ENCODE results near the gene FIBP. TPM values are rescaled to one million over a fixed set of nuclear protein-coding genes. Genes with fewer than 3 reads are reported as not detected.

Gene FIBP
- total RNA-seq, 1 experiment from 2014 or later: 221 TPM

DNA sequence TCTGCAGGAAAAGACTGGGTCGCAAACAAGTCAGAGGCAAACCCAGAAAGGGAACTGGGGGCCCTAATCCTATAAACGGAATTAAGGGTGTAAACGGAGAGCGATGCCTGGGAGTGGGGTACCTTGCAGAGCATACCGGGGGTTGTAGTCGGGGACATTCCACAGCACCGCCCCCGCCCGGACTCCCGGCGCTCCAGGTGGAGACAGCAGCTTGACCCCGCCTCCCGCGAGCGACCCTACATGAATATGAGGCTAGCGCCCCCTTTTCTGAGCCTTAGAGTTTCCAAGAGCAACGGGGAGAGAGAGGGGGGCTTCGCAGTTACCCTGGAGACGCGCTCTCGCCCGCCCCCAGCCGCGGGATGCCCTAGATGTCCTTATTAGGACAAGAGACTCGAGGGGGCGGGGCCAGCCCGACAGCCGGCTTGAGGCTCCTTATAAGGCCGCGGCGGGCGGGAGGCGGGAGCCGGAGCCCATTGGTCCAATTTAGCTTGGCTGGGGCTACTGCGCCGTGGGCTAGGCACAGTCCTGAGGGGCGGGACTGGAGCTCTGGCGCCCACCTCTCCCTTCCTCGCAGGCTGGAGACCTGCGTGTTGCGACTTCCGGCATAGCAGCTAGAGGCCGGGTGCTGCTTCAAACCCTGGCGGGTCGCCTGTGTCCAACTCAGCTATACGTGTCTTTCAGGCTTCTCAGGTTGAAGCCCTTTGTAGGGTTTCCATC is 29.0 kb downstream of the FIBP start:
- no TSS peak for BruUV-seq (replicated peaks)
- Histone ChIP-seq H3K36me3 (ENCODE audit: low read depth, low read length) (peaks cover 31% of the 10 kb centered on the region), H3K4me1 (ENCODE audit: insufficient read depth, low read length) (peaks cover 41% of the 10 kb centered on the region)

GRCh38 chr11:65858681-65859087 is 29.6 kb downstream of the FIBP start:
- Histone ChIP-seq H3K9me2 (replicated peaks; ENCODE audit: low read length) (no peaks in the 10 kb centered on the region), H3K4me3 (ENCODE audit: low read length) (peak overlapping the region; percentile 79), H3F3A (ENCODE audit: low read length, unreplicated experiment) (peaks cover 11% of the 10 kb centered on the region), H3K36me3 (ENCODE audit: low read depth, low read length) (peaks cover 31% of the 10 kb centered on the region), H3K27me3 (ENCODE audit: low read length) (no peaks in the 10 kb centered on the region), H3K79me2 (ENCODE audit: low read length) (peaks cover 68% of the 10 kb centered on the region), H4K20me1 (ENCODE audit: low read length) (peaks cover 39% of the 10 kb centered on the region), H2AFZ (ENCODE audit: low read length) (peak overlapping the region; percentile 93), H3K27ac (ENCODE audit: low read length) (peak overlapping the region; percentile 74), H3K9me3 (ENCODE audit: low read length) (no peaks in the 10 kb centered on the region), H3K4me1 (ENCODE audit: insufficient read depth, low read length) (peaks cover 42% of the 10 kb centered on the region), H3K9ac (ENCODE audit: low read length) (peak overlapping the region; percentile 90), H3K4me2 (ENCODE audit: low read length) (peak overlapping the region; percentile 98)
- DNase-seq: peak; percentile 29
- intact Hi-C loops (cut with micrococcal nuclease): loop anchor here (1.0 to 2.0 kb wide), 2 partner anchors 30 to 243 kb away; partner anchors contain the start of genes FIBP and PCNX3
- POLR2A ChIA-PET (ENCODE audit: unreplicated experiment): interaction anchor here (0.5 to 1.8 kb wide), 9 partner anchors 9 to 1519 kb away, joined by 3 to 23 read pairs (median 5); partner anchors contain the start of genes CCDC85B, CCDC88B, FIBP and RELA
- CTCF ChIA-PET: interaction anchor here (0.5 to 2.6 kb wide), 5 partner anchors 30 to 147 kb away, joined by 3 to 26 read pairs (median 8); partner anchors contain the start of genes CCDC85B and FIBP
- BruUV-seq (replicated peaks): TSS peak; percentile 25
- no peak for ATAC-seq
- TF ChIP-seq, protein P1, sequence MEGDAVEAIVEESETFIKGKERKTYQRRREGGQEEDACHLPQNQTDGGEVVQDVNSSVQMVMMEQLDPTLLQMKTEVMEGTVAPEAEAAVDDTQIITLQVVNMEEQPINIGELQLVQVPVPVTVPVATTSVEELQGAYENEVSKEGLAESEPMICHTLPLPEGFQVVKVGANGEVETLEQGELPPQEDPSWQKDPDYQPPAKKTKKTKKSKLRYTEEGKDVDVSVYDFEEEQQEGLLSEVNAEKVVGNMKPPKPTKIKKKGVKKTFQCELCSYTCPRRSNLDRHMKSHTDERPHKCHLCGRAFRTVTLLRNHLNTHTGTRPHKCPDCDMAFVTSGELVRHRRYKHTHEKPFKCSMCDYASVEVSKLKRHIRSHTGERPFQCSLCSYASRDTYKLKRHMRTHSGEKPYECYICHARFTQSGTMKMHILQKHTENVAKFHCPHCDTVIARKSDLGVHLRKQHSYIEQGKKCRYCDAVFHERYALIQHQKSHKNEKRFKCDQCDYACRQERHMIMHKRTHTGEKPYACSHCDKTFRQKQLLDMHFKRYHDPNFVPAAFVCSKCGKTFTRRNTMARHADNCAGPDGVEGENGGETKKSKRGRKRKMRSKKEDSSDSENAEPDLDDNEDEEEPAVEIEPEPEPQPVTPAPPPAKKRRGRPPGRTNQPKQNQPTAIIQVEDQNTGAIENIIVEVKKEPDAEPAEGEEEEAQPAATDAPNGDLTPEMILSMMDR (conservative IDR thresholded peaks at IDR 0.05; ENCODE audit: low read depth, low read length): no peak
- TF ChIP-seq EZH2phosphoT487 (IDR thresholded peaks at IDR 0.05; ENCODE audit: borderline replicate concordance, low read length) (no peak), EZH2 (IDR thresholded peaks at IDR 0.05; ENCODE audit: low read length, unreplicated experiment) (no peak)

More for the DNA sequence above, 29.0 kb downstream of the FIBP start:
- H3K9me2 ChIP-seq (replicated peaks; ENCODE audit: low read length): no peaks in the 10 kb centered on the region
- intact Hi-C loops (cut with micrococcal nuclease): loop anchor here (1.0 to 2.0 kb wide), 2 partner anchors 30 to 244 kb away; partner anchors contain the start of genes FIBP and PCNX3
- peak overlapping the region; percentile 98 for H3K4me2 ChIP-seq (ENCODE audit: low read length)
- peak overlapping the region; percentile 79 for H3K4me3 ChIP-seq (ENCODE audit: low read length)
- ChIA-PET CTCF (interaction anchor here (0.6 to 2.6 kb wide), 16 partner anchors 8 to 454 kb away, joined by 3 to 26 read pairs (median 4); partner anchors contain the start of genes CCDC85B, FIBP and PCNX3), POLR2A (ENCODE audit: unreplicated experiment) (interaction anchor here (0.6 to 1.8 kb wide), 11 partner anchors 10 to 441 kb away, joined by 3 to 23 read pairs (median 5); partner anchors contain the start of genes CCDC85B, FIBP, FOSL1 and RNASEH2C)
- H3K9ac ChIP-seq (ENCODE audit: low read length): peak overlapping the region; percentile 90
- H3K27me3 ChIP-seq (ENCODE audit: low read length): no peaks in the 10 kb centered on the region
- H3F3A ChIP-seq (ENCODE audit: low read length, unreplicated experiment): peaks cover 11% of the 10 kb centered on the region
- peaks cover 33% of the 10 kb centered on the region for H4K20me1 ChIP-seq (ENCODE audit: low read length)
- H3K27ac ChIP-seq (ENCODE audit: low read length): peak overlapping the region; percentile 74
- peak overlapping the region; percentile 93 for H2AFZ ChIP-seq (ENCODE audit: low read length)
- no peak for TF ChIP-seq EZH2 (IDR thresholded peaks at IDR 0.05; ENCODE audit: low read length, unreplicated experiment)
- no peak for TF ChIP-seq EZH2phosphoT487 (IDR thresholded peaks at IDR 0.05; ENCODE audit: borderline replicate concordance, low read length)
- TF ChIP-seq, protein P1 (conservative IDR thresholded peaks at IDR 0.05; ENCODE audit: low read depth, low read length): no peak
- H3K79me2 ChIP-seq (ENCODE audit: low read length): peaks cover 63% of the 10 kb centered on the region
- ATAC-seq (peak; percentile 63), DNase-seq (peak; percentile 99)
- no peaks in the 10 kb centered on the region for H3K9me3 ChIP-seq (ENCODE audit: low read length)
